Cortex of kidney (tissue), 1 donor: ENCODE results near the gene CDHR3.

Experiments
- DNase-seq: peaks from one replicate; lab custom pipeline; 2025; lab: John Stamatoyannopoulos, UW

The CDHR3 gene

GRCh38 chr7:106064771-106065574, 101.9 kb downstream of the CDHR3 start:
- no peak for DNase-seq

- no peak for DNase-seq
Measured at GRCh38 chr7:106065575-106066500, 102.8 kb downstream of the CDHR3 start.

- DNase-seq, result no peak
Measured at GRCh38 chr7:106067678-106068077, 104.6 kb downstream of the CDHR3 start.

- DNase-seq, result no peak
Measured at GRCh38 chr7:106068538-106068961, 105.5 kb downstream of the CDHR3 start.

- no peak for DNase-seq
Measured at GRCh38 chr7:106068986-106069385, 105.9 kb downstream of the CDHR3 start.

GRCh38 chr7:106069471-106070200, 106.6 kb downstream of the CDHR3 start:
- DNase-seq, result no peak

- DNase-seq, result no peak
Measured at GRCh38 chr7:106070201-106070551, 107.1 kb downstream of the CDHR3 start.

- no peak for DNase-seq
Measured at GRCh38 chr7:106070567-106071254, 107.6 kb downstream of the CDHR3 start.

GRCh38 chr7:106071356-106071998, 108.4 kb downstream of the CDHR3 start:
- DNase-seq, result no peak

- DNase-seq, result no peak
Measured at GRCh38 chr7:106071999-106072714, 109.1 kb downstream of the CDHR3 start.

GRCh38 chr7:106072715-106073091, 109.6 kb downstream of the CDHR3 start:
- no peak for DNase-seq

GRCh38 chr7:106073701-106074100, 110.6 kb downstream of the CDHR3 start:
- DNase-seq, result no peak

- no peak for DNase-seq
Measured at GRCh38 chr7:106074257-106074656, 111.2 kb downstream of the CDHR3 start.

GRCh38 chr7:106075937-106076336, 112.9 kb downstream of the CDHR3 start:
- DNase-seq, result no peak

- DNase-seq, result no peak
Measured at GRCh38 chr7:106076537-106076936, 113.5 kb downstream of the CDHR3 start.

GRCh38 chr7:106080300-106080987, 117.4 kb downstream of the CDHR3 start:
- no peak for DNase-seq

- DNase-seq, result no peak
Measured at GRCh38 chr7:106082087-106082854, 119.2 kb downstream of the CDHR3 start.
